Measurements from ENCODE around the gene TK2. TPM values are rescaled to one million over a fixed set of nuclear protein-coding genes. Genes with fewer than 3 reads are reported as not detected.

The TK2 gene
- polyA plus RNA-seq, 3 donors: 29.8 to 38.9 (median 32.4) TPM

GRCh38 chr16:66536525-66536924, 13.4 kb downstream of the TK2 start:
- TF ChIP-seq CTCF (IDR thresholded peaks at IDR 0.05): no peak
- Histone ChIP-seq H3K9me3 (replicated peaks in 1 of 2; ENCODE audit: control insufficient read depth in 1 of 2, insufficient read depth in 1 of 2, low read length in 2 of 2) (no peaks in the 10 kb centered on the region), H3K27me3 (ENCODE audit: control insufficient read depth in 2 of 2, insufficient read depth in 2 of 2, low read length in 2 of 2) (no peaks in the 10 kb centered on the region), H3K27ac (ENCODE audit: low read depth in 1 of 2, low read length in 2 of 2) (no peak overlapping the region), H3K4me1 (ENCODE audit: control insufficient read depth in 1 of 2, insufficient read depth in 2 of 2, low read length in 2 of 2) (peaks cover 0 to 3% of the 10 kb centered on the region in 2 donors), H3K79me2 (ENCODE audit: insufficient read depth, low read length) (no peaks in the 10 kb centered on the region), H3K4me2 (replicated peaks; ENCODE audit: extremely low read depth, low read length, poor library complexity, severe bottlenecking) (no peak overlapping the region), H3K36me3 (replicated peaks in 1 of 2; ENCODE audit: control insufficient read depth in 1 of 2, insufficient read depth in 2 of 2, low read length in 2 of 2) (peaks cover 52 to 89% of the 10 kb centered on the region in 2 donors), H4K20me1 (ENCODE audit: insufficient read depth, low read length) (no peaks in the 10 kb centered on the region), H3K4me3 (replicated peaks in 1 of 3; ENCODE audit: low read depth in 2 of 3, low read length in 3 of 3) (no peak overlapping the region), H2AFZ (ENCODE audit: insufficient read depth, low read depth, low read length, poor library complexity, severe bottlenecking) (no peak overlapping the region), H3K9ac (ENCODE audit: insufficient read depth, low read length, poor library complexity, severe bottlenecking) (no peak overlapping the region)
- Mint-ChIP-seq H3K27me3 (ENCODE audit: low read depth in 3 of 3) (peaks cover 0 to 2% (median 0%) of the 10 kb centered on the region in 3 donors), H3K27ac (peak overlapping the region in 1 of 7 donors; percentile 2), H3K4me3 (no peak overlapping the region), H3K4me1 (peaks cover 18% of the 10 kb centered on the region), H3K9me3 (no peaks in the 10 kb centered on the region), H3K36me3 (peaks cover 83 to 92% of the 10 kb centered on the region in 2 donors)
- 100% methylated on average over 2 of the region's 4 CpGs for WGBS (ENCODE audit: insufficient coverage)
- DNase-seq: no peak
- intact Hi-C loops (cut with micrococcal nuclease): no loop called here

- H3K27ac ChIP-seq (ENCODE audit: low read depth in 1 of 2, low read length in 2 of 2): no peak overlapping the region
- Mint-ChIP-seq H3K4me1 (peaks cover 7% of the 10 kb centered on the region), H3K4me3 (no peak overlapping the region), H3K9me3 (no peaks in the 10 kb centered on the region), H3K27me3 (ENCODE audit: low read depth in 3 of 3) (peaks cover 0 to 3% (median 0%) of the 10 kb centered on the region in 3 donors), H3K27ac (peak overlapping the region in 2 of 7 donors; percentile 50 to 75), H3K36me3 (peaks cover 87 to 94% of the 10 kb centered on the region in 2 donors)
- WGBS (ENCODE audit: insufficient coverage): 100% methylated on average over 1 of the region's 1 CpG
- no peak overlapping the region for H3K9ac ChIP-seq (ENCODE audit: insufficient read depth, low read length, poor library complexity, severe bottlenecking)
- no peaks in the 10 kb centered on the region for H4K20me1 ChIP-seq (ENCODE audit: insufficient read depth, low read length)
- DNase-seq: no peak
- no peak overlapping the region for H3K4me2 ChIP-seq (replicated peaks; ENCODE audit: extremely low read depth, low read length, poor library complexity, severe bottlenecking)
- H3K9me3 ChIP-seq (replicated peaks in 1 of 2; ENCODE audit: control insufficient read depth in 1 of 2, insufficient read depth in 1 of 2, low read length in 2 of 2): no peaks in the 10 kb centered on the region
- intact Hi-C loops (cut with micrococcal nuclease): no loop called here
- TF ChIP-seq CTCF (IDR thresholded peaks at IDR 0.05): no peak
- no peaks in the 10 kb centered on the region for H3K4me1 ChIP-seq (ENCODE audit: control insufficient read depth in 1 of 2, insufficient read depth in 2 of 2, low read length in 2 of 2)
- H3K79me2 ChIP-seq (ENCODE audit: insufficient read depth, low read length): no peaks in the 10 kb centered on the region
- no peak overlapping the region for H3K4me3 ChIP-seq (replicated peaks in 1 of 3; ENCODE audit: low read depth in 2 of 3, low read length in 3 of 3)
- H3K27me3 ChIP-seq (ENCODE audit: control insufficient read depth in 2 of 2, insufficient read depth in 2 of 2, low read length in 2 of 2): no peaks in the 10 kb centered on the region
- no peak overlapping the region for H2AFZ ChIP-seq (ENCODE audit: insufficient read depth, low read depth, low read length, poor library complexity, severe bottlenecking)
- peaks cover 66 to 90% of the 10 kb centered on the region in 2 donors for H3K36me3 ChIP-seq (replicated peaks in 1 of 2; ENCODE audit: control insufficient read depth in 1 of 2, insufficient read depth in 2 of 2, low read length in 2 of 2)
Observed at GRCh38 chr16:66534376-66534799, 15.5 kb downstream of the TK2 start.

All from CD14-positive monocyte (primary cell).